ENCODE data around the gene ECHDC3.
"Not testable (repeated sequence)": the region's sequence is repeated elsewhere in the genome, so short reads cannot be mapped to it uniquely, and the experiment has no call there.

Gene ECHDC3

GRCh38 chr10:11714750-11715365 lies 27.3 kb upstream of the ECHDC3 start:
- intact Hi-C loops (cut with DNase I) = no loop called here
- DNase-seq = peak in 1 of 10 donors; percentile 67

GRCh38 chr10:11715815-11716494 lies 26.2 kb upstream of the ECHDC3 start:
- intact Hi-C loops (cut with DNase I) = no loop called here
- DNase-seq = peak in 2 of 10 donors; percentile 12 to 77

- intact Hi-C loops (cut with DNase I) = no loop called here
- DNase-seq = peak in 1 of 10 donors; percentile 27
Observed at GRCh38 chr10:11716686-11717085, 25.5 kb upstream of the ECHDC3 start.

GRCh38 chr10:11719496-11720259 lies 22.5 kb upstream of the ECHDC3 start:
- intact Hi-C loops (cut with DNase I) = no loop called here
- DNase-seq = no peak

- intact Hi-C loops (cut with DNase I) = no loop called here
- DNase-seq = peak in 1 of 10 donors; percentile 7
Observed at GRCh38 chr10:11720260-11720741, 21.9 kb upstream of the ECHDC3 start.

- intact Hi-C loops (cut with DNase I) = no loop called here
- DNase-seq = no peak
Observed at GRCh38 chr10:11721806-11722205, 20.4 kb upstream of the ECHDC3 start.

GRCh38 chr10:11723359-11723758 lies 18.8 kb upstream of the ECHDC3 start:
- no peak for DNase-seq
- intact Hi-C loops (cut with DNase I) = no loop called here

- intact Hi-C loops (cut with DNase I) = loop anchor here (1.0 kb wide), 1 partner anchor 210 kb away; no protein-coding TSS in a partner anchor
- peak in 1 of 10 donors; percentile 37 for DNase-seq
Observed at GRCh38 chr10:11724938-11725776, 17.0 kb upstream of the ECHDC3 start.

GRCh38 chr10:11725912-11726311 lies 16.3 kb upstream of the ECHDC3 start:
- intact Hi-C loops (cut with DNase I) = loop anchor here (1.0 kb wide), 1 partner anchor 211 kb away; no protein-coding TSS in a partner anchor

GRCh38 chr10:11727563-11727962 lies 14.6 kb upstream of the ECHDC3 start:
- intact Hi-C loops (cut with DNase I) = no loop called here
- peak in 1 of 10 donors; percentile 32 for DNase-seq

More at GRCh38 chr10:11725912-11726311, 16.3 kb upstream of the ECHDC3 start:
- peak in 1 of 10 donors; percentile 26 for DNase-seq

- peak in 1 of 10 donors; percentile 27 for DNase-seq
- intact Hi-C loops (cut with DNase I) = no loop called here
Observed at GRCh38 chr10:11728353-11728752, 13.8 kb upstream of the ECHDC3 start.

GRCh38 chr10:11729790-11730315 lies 12.3 kb upstream of the ECHDC3 start:
- DNase-seq = peak in 1 of 10 donors; percentile 38
- intact Hi-C loops (cut with DNase I) = no loop called here

- intact Hi-C loops (cut with DNase I) = no loop called here
- peak in 1 of 10 donors; percentile 41 for DNase-seq
Observed at GRCh38 chr10:11730779-11731178, 11.4 kb upstream of the ECHDC3 start.

GRCh38 chr10:11736767-11737166 lies 5.4 kb upstream of the ECHDC3 start:
- DNase-seq; intact Hi-C loops (cut with DNase I): not testable (repeated sequence)

- DNase-seq; intact Hi-C loops (cut with DNase I): not testable (repeated sequence)
Observed at GRCh38 chr10:11737258-11738032, 4.7 kb upstream of the ECHDC3 start.

- intact Hi-C loops (cut with DNase I) = no loop called here
- DNase-seq = no peak
Observed at GRCh38 chr10:11740907-11741306, 1.3 kb upstream of the ECHDC3 start.

GRCh38 chr10:11741608-11742007 lies 574 bp upstream of the ECHDC3 start:
- DNase-seq = peak in 1 of 10 donors; percentile 62
- intact Hi-C loops (cut with DNase I) = no loop called here

- peak in 1 of 10 donors; percentile 81 for DNase-seq
- intact Hi-C loops (cut with DNase I) = no loop called here
Observed at GRCh38 chr10:11742779-11743298, 657 bp downstream of the ECHDC3 start.
